Measurements from ENCODE around the gene AGO3.

DNA sequence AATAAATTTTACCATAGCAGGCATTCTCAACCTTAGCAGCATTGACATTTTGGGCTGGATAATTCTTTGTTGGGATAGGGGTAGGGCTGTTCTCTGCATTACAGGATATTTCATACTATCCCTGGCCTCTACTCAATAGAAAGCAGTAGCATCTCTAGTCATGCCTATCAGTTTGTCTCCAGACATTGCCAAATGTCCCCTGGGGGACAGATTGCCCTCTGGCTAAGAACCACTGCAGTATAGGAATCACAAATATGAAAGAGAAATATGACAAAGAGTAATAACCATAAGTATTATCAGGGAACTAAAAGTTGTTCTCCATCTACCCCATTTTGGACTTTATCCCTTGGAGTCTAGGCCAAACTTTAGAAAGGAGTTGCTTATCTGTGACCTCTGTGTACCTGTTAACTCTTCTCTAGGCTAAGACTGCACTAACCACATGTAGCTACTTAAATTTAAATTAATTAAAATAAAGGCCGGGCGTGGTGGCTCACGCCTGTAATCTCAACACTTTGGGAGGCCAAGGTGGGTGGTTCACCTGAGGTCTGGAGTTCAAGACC lies 76.1 kb downstream of the AGO3 start:
- TF ChIP-seq CTCF (IDR thresholded peaks at IDR 0.05), result no peak
- TF ChIP-seq POLR2A (IDR thresholded peaks at IDR 0.05), result no peak

Measured in uterus (tissue), 2 donors.